Heart right ventricle (tissue), 16 donors: Measurements from ENCODE around the gene RINT1. TPM values are rescaled to one million over a fixed set of nuclear protein-coding genes. Genes with fewer than 3 reads are reported as not detected.
A peak's percentile ranks its signal among the peaks of the same experiment; 100 is the strongest.
"Not testable (repeated sequence)": the region's sequence is repeated elsewhere in the genome, so short reads cannot be mapped to it uniquely, and the experiment has no call there.

Experiments
- ATAC-seq, 8 donors: fragments of 200-7000 bp; cut with Tn5 transposase; one replicate each; pipeline ENCODE4 v1.9.1; 2020; ENCODE audit warnings: mild to moderate bottlenecking in 8 of 8, moderate library complexity in 8 of 8, moderate number of reproducible peaks in 1 of 8
- DNase-seq, 2 donors: peaks; one replicate each; pipeline ENCODE4 v3.0.0-alpha.2; 2020
- H3K27ac ChIP-seq, 10 donors: fragments of 200-600 bp; sonication (generic) in 2 of 10; one replicate each; pipeline versions ENCODE4 v1.5.0 to v1.8.0; 2020 to 2022; ENCODE audit warnings: mild to moderate bottlenecking in 3 of 10
- H3K27me3 ChIP-seq, 7 donors: fragments of 200-600 bp; one replicate each; pipeline ENCODE4 v1.8.0; 2021 to 2022; ENCODE audit warnings: mild to moderate bottlenecking in 2 of 7
- H3K36me3 ChIP-seq, 9 donors: fragments of 200-600 bp; sonication (generic) in 1 of 9; one replicate each; pipeline versions ENCODE4 v1.5.0 to v1.8.0; 2020 to 2022; ENCODE audit warnings: mild to moderate bottlenecking in 2 of 9
- H3K4me1 ChIP-seq, 9 donors: fragments of 200-600 bp; sonication (generic) in 1 of 9; one replicate each; pipeline versions ENCODE4 v1.5.0 to v1.8.0; 2020 to 2022; ENCODE audit warnings: mild to moderate bottlenecking in 4 of 9
- H3K4me3 ChIP-seq, 10 donors: fragments of 200-600 bp; sonication (generic) in 2 of 10; one replicate each; pipeline versions ENCODE4 v1.5.0 to v1.8.0; 2020 to 2022; ENCODE audit warnings: mild to moderate bottlenecking in 7 of 10, moderate library complexity in 2 of 10
- H3K9me3 ChIP-seq, 11 donors: fragments of 200-600 bp in 10 of 11; sonication (generic) in 2 of 11; one replicate each; pipeline versions ENCODE4 v1.5.0 to v1.8.0; 2013 to 2022; ENCODE audit warnings: mild to moderate bottlenecking in 2 of 11, control low read depth in 1 of 11, moderate library complexity in 1 of 11
- CTCF ChIP-seq, 9 donors: fragments of 200-600 bp; sonication (generic) in 2 of 9; IDR thresholded peaks; one replicate each; pipeline versions ENCODE4 v1.5.0 to v1.8.0; 2021 to 2022; ENCODE audit warnings: antibody characterized with exemption in 9 of 9, mild to moderate bottlenecking in 5 of 9, moderate library complexity in 1 of 9
- WGBS, 2 donors: extraction: QIAGEN DNeasy Blood & Tissue Kit; methylation state at CpG; one replicate each; pipeline ENCODE4 v1.1.7; 2013; ENCODE audit warnings: inconsistent platforms in 1 of 2; 5-methylcytosine and 5-hydroxymethylcytosine counted together
- intact Hi-C, 10 donors: fragments of 100-400 bp; cut with DNase I; formaldehyde crosslinking; loops; one replicate each; pipeline versions ENCODE4 v1.11.1 to v1.14.2; 2022
- polyA plus RNA-seq, 2 donors: library from polyadenylated mRNA; stranded (reverse); fragments of 200-250 nt; gene quantifications; one replicate each; pipeline ENCODE4 v1.2.3, GENCODE V29; 2013
- total RNA-seq, 10 donors: library from RNA; stranded (reverse); fragmentation: NEBNext Ultra II Directional in 3 of 10; extraction: Animal tissue kit (Norgen Biotek cat#: 25700) in 3 of 10; gene quantifications; one replicate each; pipeline versions ENCODE4 v1.2.1 to v1.2.4, GENCODE V29; 2021 to 2023
- donor health status: Arrhythmogenic right ventricular cardiomyopathy.
- donor health status: ischemic (EF 13 %, LVEDD 7.1; RV severe dilation, severe dysfunction).
- donor health status: healthy with polysubstance abuse.
- donor health status: DM: no; HTN: yes; CAD: no.
- donor health status: DM: no; HTN: no; CAD: no.
- donor health status: ischemic (EF 25% LVEDD 6.9; RV normal size, moderate dysfunction).
- donor health status: ischemic (EF 25% LVEDD 5.7; RV mildly dilated, moderate dysfunction).
- donor health status: healthy.
- donor health status: DM: yes; HTN: yes; CAD: no.
- donor health status: Ischemic cardiomyopathy.
- donor health status: ischemic (EF 35%, LVEDD 5.7; RV mildly dilated, moderate dysfunction).
- donor health status: nonischemic (EF 11% LVEDD 7.7; RV severe dilation, severe dysfunction).
- donor health status: DM: yes; HTN: yes; CAD: no.
- donor health status: PGD.
- donor health status: ischemic (EF 29% LVEDD 5.4; RV normal size, mild dysfunction).
- donor health status: nonischemic (EF 23%, LVEDD 6.1; RV moderate dilation, normal function).

The RINT1 gene
- total and polyA plus RNA-seq, 12 donors: 8.1 to 28.2 (median 13.1) TPM

- ATAC-seq (no peak), DNase-seq (no peak)
- Histone ChIP-seq H3K4me1 (no peaks in the 10 kb centered on the region), H3K4me3 (no peak overlapping the region), H3K9me3 (no peaks in the 10 kb centered on the region), H3K36me3 (peaks cover 0 to 91% (median 14%) of the 10 kb centered on the region in 9 donors), H3K27me3 (no peaks in the 10 kb centered on the region), H3K27ac (no peak overlapping the region)
- no peak for TF ChIP-seq CTCF (IDR thresholded peaks at IDR 0.05)
- intact Hi-C loops: no loop called here
- 92 to 95% methylated on average over 9 of the region's 9 CpGs for WGBS, 2 donors
Observed at GRCh38 chr7:105502173-105502572, 29.8 kb upstream of the RINT1 start.

- H3K4me1 ChIP-seq: peaks cover 0 to 7% (median 0%) of the 10 kb centered on the region in 9 donors
- intact Hi-C loops: no loop called here
- no peak overlapping the region for H3K4me3 ChIP-seq
- DNase-seq (no peak), ATAC-seq (no peak)
- peaks cover 0 to 12% (median 0%) of the 10 kb centered on the region in 9 donors for H3K36me3 ChIP-seq
- no peaks in the 10 kb centered on the region for H3K9me3 ChIP-seq
- TF ChIP-seq CTCF (IDR thresholded peaks at IDR 0.05): no peak
- H3K27ac ChIP-seq: no peak overlapping the region
- H3K27me3 ChIP-seq: no peaks in the 10 kb centered on the region
- WGBS, 2 donors: 83 to 90% methylated on average over 4 of the region's 4 CpGs
Observed at GRCh38 chr7:105512415-105512814, 19.6 kb upstream of the RINT1 start.

GRCh38 chr7:105512926-105513526 lies 19.0 kb upstream of the RINT1 start:
- DNase-seq (no peak), ATAC-seq (no peak)
- H3K9me3 ChIP-seq: no peaks in the 10 kb centered on the region
- 92 to 95% methylated on average over 4 of the region's 4 CpGs for WGBS, 2 donors
- no peak overlapping the region for H3K4me3 ChIP-seq
- intact Hi-C loops: no loop called here
- no peaks in the 10 kb centered on the region for H3K27me3 ChIP-seq
- H3K27ac ChIP-seq: no peak overlapping the region
- peaks cover 0 to 7% (median 0%) of the 10 kb centered on the region in 9 donors for H3K4me1 ChIP-seq
- TF ChIP-seq CTCF (IDR thresholded peaks at IDR 0.05): no peak
- peaks cover 0 to 5% (median 0%) of the 10 kb centered on the region in 9 donors for H3K36me3 ChIP-seq

- H3K9me3 ChIP-seq, DNase-seq, H3K4me1 ChIP-seq, H3K27ac ChIP-seq, H3K36me3 ChIP-seq, ATAC-seq, intact Hi-C loops, H3K27me3 ChIP-seq, H3K4me3 ChIP-seq: not testable (repeated sequence)
- WGBS, 2 donors: 98% methylated on average over 7 of the region's 7 CpGs
Observed at GRCh38 chr7:105515610-105516009, 16.4 kb upstream of the RINT1 start.

GRCh38 chr7:105519353-105519752 lies 12.6 kb upstream of the RINT1 start:
- Histone ChIP-seq H3K4me3 (no peak overlapping the region), H3K9me3 (no peaks in the 10 kb centered on the region), H3K36me3 (peaks cover 0 to 4% (median 0%) of the 10 kb centered on the region in 9 donors), H3K27me3 (no peaks in the 10 kb centered on the region), H3K4me1 (peaks cover 0 to 20% (median 16%) of the 10 kb centered on the region in 9 donors), H3K27ac (no peak overlapping the region)
- 95 to 97% methylated on average over 6 of the region's 6 CpGs for WGBS, 2 donors
- no peak for DNase-seq
- intact Hi-C loops: no loop called here
- no peak for ATAC-seq
- no peak for TF ChIP-seq CTCF (IDR thresholded peaks at IDR 0.05)

- intact Hi-C loops, H3K27me3 ChIP-seq, H3K9me3 ChIP-seq, H3K36me3 ChIP-seq, DNase-seq, ATAC-seq: not testable (repeated sequence)
- WGBS, 2 donors: 91 to 97% methylated on average over 7 of the region's 7 CpGs
- H3K4me1 ChIP-seq: peaks cover 0 to 20% (median 16%) of the 10 kb centered on the region in 9 donors
- peak overlapping the region in 3 of 10 donors; percentile 75 to 90 (median 78) for H3K4me3 ChIP-seq
- H3K27ac ChIP-seq: peak overlapping the region in 2 of 10 donors; percentile 97 to 98
Observed at GRCh38 chr7:105520620-105521019, 11.4 kb upstream of the RINT1 start.
